ENCODE results near the gene SEC23B. TPM values are rescaled to one million over a fixed set of nuclear protein-coding genes. Genes with fewer than 3 reads are reported as not detected.

SEC23B gene
- total and polyA plus RNA-seq, 2 of the 13 experiments (the other 11 are each of a cell fraction or from before 2014, with no cell fraction given), result 114 to 120 TPM

- TF ChIP-seq RERE (CRISPR knock-in tag; IDR thresholded peaks at IDR 0.05; ENCODE audit: low read depth) (peak; percentile 65), MLX (CRISPR knock-in tag; IDR thresholded peaks at IDR 0.05) (peak; percentile 51), ZNF580 (CRISPR knock-in tag; IDR thresholded peaks at IDR 0.05; ENCODE audit: borderline replicate concordance, low read depth) (peak; percentile 93), ZNF414 (CRISPR knock-in tag; IDR thresholded peaks at IDR 0.05) (peak; percentile 55; the same call in 1 of the 2 replicates), ZNF136 (CRISPR knock-in tag; IDR thresholded peaks at IDR 0.05; ENCODE audit: low read depth) (peak; percentile 74), RBM22 (optimal IDR thresholded peaks at IDR 0.05; ENCODE audit: low read length) (no peak), MZF1 (CRISPR knock-in tag; IDR thresholded peaks at IDR 0.05; ENCODE audit: borderline replicate concordance) (peak; percentile 83; the same call in 1 of the 2 replicates), KAT2B (IDR thresholded peaks at IDR 0.05; ENCODE audit: borderline replicate concordance, low read depth, low read length) (no peak), HDAC6 (IDR thresholded peaks at IDR 0.05; ENCODE audit: low read depth, low read length) (0 out of 2 replicates have a peak, but pooled peaks have one; percentile 28), ZNF891 (CRISPR knock-in tag; IDR thresholded peaks at IDR 0.05) (peak; percentile 81), IRX3 (CRISPR knock-in tag; IDR thresholded peaks at IDR 0.05; ENCODE audit: borderline replicate concordance, low read depth) (peak; percentile 43; the same call in 1 of the 2 replicates), ESRRA (CRISPR knock-in tag; IDR thresholded peaks at IDR 0.05; ENCODE audit: low read depth) (0 out of 2 replicates have a peak, but pooled peaks have one; percentile 70), ZNF652 (CRISPR knock-in tag; IDR thresholded peaks at IDR 0.05; ENCODE audit: borderline replicate concordance, low read depth) (peak; percentile 49; the same call in 1 of the 2 replicates), ZNF83 (CRISPR knock-in tag; IDR thresholded peaks at IDR 0.05; ENCODE audit: borderline replicate concordance) (no peak; the same call in 1 of the 2 replicates), JDP2 (CRISPR knock-in tag; IDR thresholded peaks at IDR 0.05; ENCODE audit: borderline replicate concordance) (no peak; the same call in 1 of the 2 replicates), CCAR2 (optimal IDR thresholded peaks at IDR 0.05; ENCODE audit: low read depth, low read length) (no peak), ZNF709 (CRISPR knock-in tag; IDR thresholded peaks at IDR 0.05) (peak; percentile 91), GFI1 (CRISPR knock-in tag; IDR thresholded peaks at IDR 0.05; ENCODE audit: borderline replicate concordance) (peak; percentile 66; the same call in 1 of the 2 replicates), SNAPC2 (CRISPR knock-in tag; IDR thresholded peaks at IDR 0.05) (peak; percentile 88), ZEB1 (IDR thresholded peaks at IDR 0.05; ENCODE audit: insufficient replicate concordance, low read depth) (peak; percentile 97), ZSCAN25 (CRISPR knock-in tag; IDR thresholded peaks at IDR 0.05) (peak; percentile 63), ZNF879 (CRISPR knock-in tag; IDR thresholded peaks at IDR 0.05) (peak; percentile 56)
Measured at GRCh38 chr20:18507218-18508191, at the start of gene SEC23B (continued).
